HG03571 (cell line): ENCODE data around the gene DNAH14.

ENCODE experiments used
- ATAC-seq: cut with Tn5 transposase; IDR thresholded peaks from one replicate; pipeline ENCODE4 v1.9.1; 2021; ENCODE audit not compliant: unreplicated experiment

The DNAH14 gene

DNA sequence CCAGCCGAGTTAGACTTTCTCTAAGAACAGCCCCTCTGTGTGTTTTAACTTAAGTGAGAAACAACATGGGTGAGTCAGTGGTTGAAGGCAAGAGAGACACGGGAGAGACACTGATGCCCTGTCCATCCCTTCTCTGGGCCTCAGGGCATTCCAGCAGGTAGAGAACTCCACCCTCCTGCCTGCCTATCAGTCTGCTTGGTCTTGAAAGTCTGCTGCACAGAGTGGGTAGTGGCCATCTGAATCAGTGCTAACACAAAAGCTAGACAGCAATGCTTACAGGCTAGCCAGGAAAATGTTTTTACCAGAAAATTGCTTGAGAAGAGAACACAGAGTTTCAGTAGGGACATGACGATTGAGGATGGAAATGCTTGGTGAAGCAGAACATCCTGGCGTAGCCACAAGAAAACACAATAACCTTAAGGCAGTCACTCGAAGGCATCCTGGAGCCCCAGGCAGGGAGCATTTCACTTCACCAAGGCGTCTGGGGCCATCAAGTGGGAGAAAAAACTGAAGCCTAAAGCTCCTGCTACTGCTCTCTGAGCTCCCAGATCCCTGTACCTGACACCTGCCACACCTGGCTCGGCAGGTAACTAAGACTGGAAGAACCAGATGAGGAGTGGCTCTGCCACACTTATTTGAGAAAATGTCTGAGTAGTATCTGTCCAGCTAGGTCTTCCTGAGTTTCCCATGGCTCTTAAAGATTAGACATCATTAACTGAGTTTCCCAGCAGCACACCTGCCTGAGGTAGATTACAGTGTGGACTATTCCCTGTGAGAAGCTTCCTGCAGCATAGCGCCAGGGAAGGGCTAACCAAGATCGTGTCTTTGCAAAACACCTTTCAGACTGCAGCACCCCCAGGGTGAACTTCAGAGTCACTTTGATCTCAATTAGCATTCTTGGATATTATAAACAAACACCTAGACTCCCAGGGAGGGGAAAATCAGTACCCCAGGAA, 516.4 kb downstream of the DNAH14 start:
- no peak for ATAC-seq

DNA sequence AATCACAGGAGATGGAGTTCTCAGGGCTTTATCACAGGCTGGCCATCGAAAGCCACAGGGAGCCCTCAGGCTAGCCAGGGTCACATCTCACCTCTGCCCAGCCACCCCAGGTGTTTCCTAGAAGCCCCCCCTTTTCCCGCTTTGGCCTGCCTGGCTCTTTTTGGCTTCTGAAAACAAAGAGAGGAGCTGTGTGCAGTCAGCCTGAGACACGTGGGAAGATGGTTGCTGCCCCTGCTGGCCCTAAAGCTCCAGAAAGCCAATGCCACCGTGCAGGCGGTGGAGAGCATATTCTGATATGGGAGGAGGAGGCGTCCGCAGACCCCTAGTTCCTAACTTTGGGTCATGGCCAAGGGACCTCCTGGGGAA, 517.1 kb downstream of the DNAH14 start:
- ATAC-seq: no peak

DNA sequence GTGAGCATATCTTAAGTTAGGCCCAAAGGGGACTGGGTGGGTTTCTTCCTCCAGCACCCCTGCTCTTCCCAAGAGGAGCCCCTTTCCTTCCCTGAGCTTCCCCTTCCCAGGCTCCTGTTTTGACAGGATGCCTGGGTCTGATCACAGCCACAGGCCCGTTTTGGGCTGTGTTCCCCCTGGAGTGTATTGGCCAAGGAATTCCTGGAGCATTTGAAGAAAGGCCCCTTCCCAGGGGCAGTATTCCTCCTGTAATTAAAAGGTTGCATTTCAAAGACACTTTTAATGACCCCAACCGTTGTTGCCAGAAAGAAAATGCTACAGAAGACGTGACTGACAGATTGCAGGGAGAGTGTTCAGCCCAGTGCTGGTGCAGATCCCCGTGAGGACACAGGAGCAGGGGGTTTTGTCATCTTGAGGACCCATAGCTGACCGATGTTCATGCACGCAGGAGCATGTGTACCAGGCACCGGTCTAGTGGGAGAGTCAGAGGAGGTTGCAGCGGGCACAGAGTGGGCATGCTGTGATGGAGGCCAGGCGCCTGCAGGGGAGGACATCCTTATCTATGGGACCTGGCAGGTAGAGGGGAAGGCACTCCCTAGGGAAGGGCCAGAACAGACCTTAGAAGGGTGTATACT, 517.6 kb downstream of the DNAH14 start:
- ATAC-seq: no peak

DNA sequence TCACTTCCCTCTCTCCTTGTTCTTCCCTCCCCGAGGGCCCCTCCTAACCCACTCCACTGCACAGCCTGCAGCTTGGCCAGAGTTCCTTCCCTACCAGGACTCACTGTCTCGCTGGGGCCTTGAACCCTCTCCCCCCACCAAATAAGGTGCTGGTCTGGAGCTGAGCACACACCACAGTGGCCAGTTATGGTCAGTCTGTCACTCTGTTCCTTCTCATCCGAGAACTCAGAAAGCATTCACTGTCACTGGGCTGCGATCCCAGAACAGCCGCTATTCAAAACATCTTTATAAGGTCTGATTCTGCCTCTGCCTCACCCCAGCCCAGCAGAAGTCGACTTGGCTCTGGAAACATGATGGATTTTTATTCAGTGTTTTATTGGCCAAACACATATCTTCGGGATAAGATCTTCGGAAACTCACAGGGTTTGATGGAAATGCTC, 518.2 kb downstream of the DNAH14 start:
- no peak for ATAC-seq

DNA sequence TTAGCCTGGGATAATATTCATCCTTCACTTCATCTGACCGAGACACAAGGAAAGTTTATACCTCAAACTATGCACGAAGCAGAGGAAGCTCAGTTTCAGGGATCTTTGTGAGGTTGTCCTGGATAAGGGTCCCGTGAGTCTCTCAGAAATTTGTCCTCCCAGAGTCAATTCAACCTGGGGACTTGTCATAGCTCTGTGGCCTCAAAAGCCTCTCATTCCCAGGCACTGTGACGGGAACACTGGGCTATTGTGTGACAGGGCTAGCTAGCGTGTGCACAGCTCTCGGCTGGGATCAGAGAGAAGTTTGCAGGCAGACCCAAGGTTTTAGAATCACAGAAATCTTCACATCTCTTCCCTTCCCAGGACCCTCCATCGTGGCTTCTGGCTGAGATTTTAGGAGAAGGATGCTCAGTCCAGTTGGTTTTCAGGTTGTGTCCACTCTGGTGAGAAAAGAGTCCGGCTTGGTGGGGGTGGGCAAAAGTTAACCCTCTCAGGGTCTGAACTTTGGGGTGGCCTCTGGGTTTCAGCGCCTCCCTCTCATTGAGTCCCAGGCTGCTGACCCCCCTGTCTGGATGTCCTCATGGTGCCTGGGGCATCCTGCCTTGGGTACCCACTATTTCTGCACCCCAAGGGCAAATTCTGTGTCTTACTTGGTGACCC, 518.8 kb downstream of the DNAH14 start:
- no peak for ATAC-seq
